ENCODE data around the gene SLC24A4.

DNA sequence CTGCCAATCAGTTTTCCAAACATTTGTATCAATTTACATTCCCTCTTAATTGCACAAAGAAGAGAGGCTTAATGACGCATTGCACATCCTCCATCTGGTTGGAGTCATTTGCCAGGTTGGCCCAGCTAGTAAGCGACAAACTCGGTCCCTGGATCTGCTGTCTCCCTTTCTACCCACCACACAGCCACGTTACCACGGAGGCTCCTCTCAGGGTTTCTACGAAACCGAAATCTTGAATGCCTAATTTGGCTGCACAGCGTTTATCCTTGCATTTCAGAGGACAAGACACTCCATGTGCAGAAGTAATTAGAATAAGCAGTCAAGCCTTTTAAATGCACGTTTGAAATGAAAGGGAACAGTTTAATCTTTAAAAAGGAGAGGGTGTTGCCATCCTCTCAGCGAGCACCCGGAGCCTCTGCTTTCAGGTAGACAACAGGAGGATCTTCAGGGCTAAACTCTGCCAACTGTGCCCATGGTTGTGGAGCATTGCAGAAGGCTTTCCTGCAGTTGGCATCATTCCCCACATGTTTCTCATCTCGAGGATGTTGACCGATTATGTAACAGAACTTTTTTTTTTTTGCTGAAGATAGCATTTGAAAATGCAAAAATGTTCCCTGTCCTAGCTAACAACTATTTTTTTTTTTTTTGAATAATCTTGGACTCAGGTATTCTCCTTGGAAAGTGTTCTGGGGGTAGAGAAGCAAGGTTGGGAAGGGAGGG, 37.8 kb downstream of the SLC24A4 start:
- no peak for TF ChIP-seq CTCF (IDR thresholded peaks at IDR 0.05)
- TF ChIP-seq POLR2A (IDR thresholded peaks at IDR 0.05), result no peak

Data from uterus (tissue), 2 donors.